C4-2B (cell line): Measurements from ENCODE around the gene ALDH1A2.
A peak's percentile ranks its signal among the peaks of the same experiment; 100 is the strongest.

ENCODE experiments used
- H3K27ac ChIP-seq: fragments of 450-650 bp; 2 replicates; pipeline ENCODE4 v1.5.1; 2017
- CTCF ChIP-seq: fragments of 450-650 bp; conservative IDR thresholded peaks from 2 replicates; pipeline ENCODE4 v1.5.1; 2017; ENCODE audit warnings: mild to moderate bottlenecking
- ZFX ChIP-seq: fragments of 450-650 bp; IDR thresholded peaks from 2 replicates; pipeline ENCODE4 v1.6.1; 2017

ALDH1A2 gene

GRCh38 chr15:57941816-57942215 is 123.7 kb downstream of the ALDH1A2 start:
- TF ChIP-seq CTCF (no peak), ZFX (no peak)
- no peak overlapping the region for H3K27ac ChIP-seq

GRCh38 chr15:57932348-57932747 is 133.2 kb downstream of the ALDH1A2 start:
- H3K27ac ChIP-seq = no peak overlapping the region
- no peak for TF ChIP-seq ZFX
- TF ChIP-seq CTCF = no peak

- TF ChIP-seq ZFX (no peak), CTCF (no peak)
- H3K27ac ChIP-seq = no peak overlapping the region
These were observed 133.9 kb downstream of the ALDH1A2 start for GRCh38 chr15:57931570-57931969.

GRCh38 chr15:57927091-57927631 is 138.3 kb downstream of the ALDH1A2 start:
- H3K27ac ChIP-seq = no peak overlapping the region
- no peak for TF ChIP-seq CTCF
- TF ChIP-seq ZFX = no peak

- TF ChIP-seq CTCF (no peak), ZFX (no peak)
- no peak overlapping the region for H3K27ac ChIP-seq
These were observed 139.9 kb downstream of the ALDH1A2 start for GRCh38 chr15:57925650-57926049.

- no peak overlapping the region; the same call in 1 of the 2 replicates for H3K27ac ChIP-seq
- no peak for TF ChIP-seq ZFX
- no peak for TF ChIP-seq CTCF
These were observed 140.9 kb downstream of the ALDH1A2 start for GRCh38 chr15:57924598-57924997.

GRCh38 chr15:57923750-57924149 is 141.8 kb downstream of the ALDH1A2 start:
- peak overlapping the region; percentile 17 for H3K27ac ChIP-seq
- TF ChIP-seq CTCF (no peak), ZFX (no peak)
